ENCODE data around the gene TSEN2. TPM values are rescaled to one million over a fixed set of nuclear protein-coding genes. Genes with fewer than 3 reads are reported as not detected.

Gene TSEN2
- total and polyA plus RNA-seq, 2 of the 13 experiments (the other 11 are each of a cell fraction or from before 2014, with no cell fraction given) = 11.0 to 17.3 TPM

DNA sequence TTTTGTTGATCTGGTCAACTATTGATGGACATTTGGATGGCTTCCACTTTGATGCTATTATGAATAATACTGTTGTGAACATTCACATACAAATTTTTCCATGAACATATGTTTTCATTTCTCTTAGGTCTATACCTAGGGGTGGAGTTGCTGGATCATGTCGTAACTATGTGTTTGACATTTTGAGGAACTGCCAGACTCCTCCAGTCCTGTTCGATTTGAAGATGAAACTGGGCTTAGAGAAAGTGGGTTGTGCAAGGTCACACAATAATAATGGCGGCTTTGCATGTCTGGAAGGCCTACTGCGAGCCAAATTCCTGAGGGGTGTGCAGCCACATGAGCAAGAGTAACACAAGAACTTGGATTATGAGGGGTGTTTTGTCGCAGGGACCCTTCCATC lies 2.6 kb downstream of the TSEN2 start:
- no peak for DNase-seq (ENCODE audit: low spot score)
- TF ChIP-seq, protein P1, sequence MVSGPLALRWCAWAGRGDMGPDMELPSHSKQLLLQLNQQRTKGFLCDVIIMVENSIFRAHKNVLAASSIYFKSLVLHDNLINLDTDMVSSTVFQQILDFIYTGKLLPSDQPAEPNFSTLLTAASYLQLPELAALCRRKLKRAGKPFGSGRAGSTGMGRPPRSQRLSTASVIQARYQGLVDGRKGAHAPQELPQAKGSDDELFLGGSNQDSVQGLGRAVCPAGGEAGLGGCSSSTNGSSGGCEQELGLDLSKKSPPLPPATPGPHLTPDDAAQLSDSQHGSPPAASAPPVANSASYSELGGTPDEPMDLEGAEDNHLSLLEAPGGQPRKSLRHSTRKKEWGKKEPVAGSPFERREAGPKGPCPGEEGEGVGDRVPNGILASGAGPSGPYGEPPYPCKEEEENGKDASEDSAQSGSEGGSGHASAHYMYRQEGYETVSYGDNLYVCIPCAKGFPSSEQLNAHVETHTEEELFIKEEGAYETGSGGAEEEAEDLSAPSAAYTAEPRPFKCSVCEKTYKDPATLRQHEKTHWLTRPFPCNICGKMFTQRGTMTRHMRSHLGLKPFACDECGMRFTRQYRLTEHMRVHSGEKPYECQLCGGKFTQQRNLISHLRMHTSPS (CRISPR knock-in tag; IDR thresholded peaks at IDR 0.05; ENCODE audit: low read depth) = no peak
- TF ChIP-seq MTA3 (CRISPR knock-in tag; IDR thresholded peaks at IDR 0.05) (no peak), NFE2L1 (CRISPR knock-in tag; IDR thresholded peaks at IDR 0.05; ENCODE audit: borderline replicate concordance) (no peak), PCBP1 (IDR thresholded peaks at IDR 0.05; ENCODE audit: borderline replicate concordance, low read depth, low read length) (no peak), FOXP1 (IDR thresholded peaks at IDR 0.05) (no peak), FOXP1 (CRISPR knock-in tag; IDR thresholded peaks at IDR 0.05) (no peak), KLF6 (CRISPR knock-in tag; IDR thresholded peaks at IDR 0.05) (no peak), JUN (CRISPR knock-in tag; IDR thresholded peaks at IDR 0.05) (no peak), ONECUT2 (CRISPR knock-in tag; IDR thresholded peaks at IDR 0.05) (no peak)
- FAIRE-seq = no peak
- POLR2A ChIA-PET = no interaction called here
- ATAC-seq = no peak
- no peak overlapping the region for H3K4me3 ChIP-seq (replicated peaks in 1 of 3; ENCODE audit: insufficient read depth in 1 of 3, low read depth in 2 of 3, low read length in 3 of 3)
- peaks cover 31% of the 10 kb centered on the region for H3K4me1 ChIP-seq (ENCODE audit: insufficient read depth, low read length)
- H3K79me2 ChIP-seq (ENCODE audit: insufficient read depth, low read length) = peaks cover 17% of the 10 kb centered on the region
- H3K4me2 ChIP-seq (ENCODE audit: low read depth, low read length) = no peak overlapping the region
- no peak overlapping the region for H3K9ac ChIP-seq (ENCODE audit: insufficient read depth, low read depth, low read length)
- BruUV-seq (replicated peaks) = no TSS peak
- intact Hi-C loops (cut with micrococcal nuclease; ENCODE audit: unreplicated experiment) = loop anchor here (10.0 kb wide), 1 partner anchor 172 kb away; no protein-coding TSS in a partner anchor
- no peak overlapping the region for H2AFZ ChIP-seq (ENCODE audit: low read length)
- in situ Hi-C loops (cut with HindIII; ENCODE audit: extremely low pct_ligation_motif_present, low pct_unique_long_range_greater_than_20kb) = no loop called here
- no peak overlapping the region for H3K27ac ChIP-seq (ENCODE audit: extremely low read length, insufficient read depth, low read length)
- 98% methylated on average over 5 of the region's 5 CpGs for WGBS (ENCODE audit: low lambda C conversion rate)
- CTCF ChIA-PET (ENCODE audit: low intra/inter-chr PET ratio, low total read pairs) = no interaction called here
- H4K20me1 ChIP-seq (ENCODE audit: insufficient read depth, low read length) = no peaks in the 10 kb centered on the region
- H3K36me3 ChIP-seq (replicated peaks in 1 of 2; ENCODE audit: control insufficient read depth in 1 of 2, insufficient read depth in 2 of 2, low read length in 2 of 2) = peaks cover 2 to 15% of the 10 kb centered on the region in 2 experiments; a peak in 4 of 5 replicates
- no peaks in the 10 kb centered on the region for H3K27me3 ChIP-seq (ENCODE audit: control insufficient read depth in 1 of 2, insufficient read depth in 2 of 2, low read length in 2 of 2)
- no peaks in the 10 kb centered on the region for H3K9me3 ChIP-seq (ENCODE audit: low read length)
